SW 1271 (cell line): Measurements from ENCODE around the gene DPP6.

Experiments
- DNase-seq, 2 experiments: peaks; one replicate each; lab custom pipeline; 2025; lab: John Stamatoyannopoulos, UW

Gene DPP6

DNA sequence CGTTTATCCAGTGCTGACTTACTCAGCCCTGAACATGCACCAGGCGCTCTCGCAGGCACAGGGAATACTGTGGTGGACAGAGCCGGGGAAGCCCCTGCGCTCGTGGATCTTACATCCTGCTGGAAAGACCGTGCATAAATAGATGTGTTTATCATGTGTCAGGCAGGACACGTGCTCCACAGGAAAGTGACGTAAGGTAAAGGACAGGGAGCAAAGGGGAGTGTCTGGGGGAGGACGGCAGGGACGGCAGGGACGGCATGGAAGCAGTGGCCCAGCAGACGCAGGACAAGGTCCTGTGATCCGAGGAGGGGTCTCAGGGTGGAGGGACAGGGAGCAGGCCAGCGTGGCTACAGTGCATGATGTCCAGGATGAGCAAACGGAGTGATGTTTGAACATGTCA lies 540.2 kb downstream of the DPP6 start:
- DNase-seq = no peak

DNA sequence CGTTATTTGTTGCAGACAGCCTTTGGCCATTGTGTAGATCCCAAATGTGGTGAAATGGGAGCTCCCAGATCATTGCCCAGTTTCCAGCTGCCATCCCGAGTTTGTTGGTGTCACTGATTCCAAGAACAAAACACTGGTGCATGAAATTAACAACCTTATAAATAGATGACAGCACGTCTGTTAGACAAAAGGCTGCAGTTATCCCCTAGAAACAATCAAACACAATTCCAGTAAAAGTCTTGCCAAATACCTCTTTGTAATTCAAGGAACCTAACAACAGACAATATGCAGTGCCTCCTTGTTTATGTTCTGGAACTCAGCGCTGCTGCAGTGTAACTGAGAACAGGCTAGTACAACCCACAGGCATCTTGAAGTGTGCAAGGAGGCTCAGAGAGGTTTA lies 546.2 kb downstream of the DPP6 start:
- DNase-seq = no peak

DNA sequence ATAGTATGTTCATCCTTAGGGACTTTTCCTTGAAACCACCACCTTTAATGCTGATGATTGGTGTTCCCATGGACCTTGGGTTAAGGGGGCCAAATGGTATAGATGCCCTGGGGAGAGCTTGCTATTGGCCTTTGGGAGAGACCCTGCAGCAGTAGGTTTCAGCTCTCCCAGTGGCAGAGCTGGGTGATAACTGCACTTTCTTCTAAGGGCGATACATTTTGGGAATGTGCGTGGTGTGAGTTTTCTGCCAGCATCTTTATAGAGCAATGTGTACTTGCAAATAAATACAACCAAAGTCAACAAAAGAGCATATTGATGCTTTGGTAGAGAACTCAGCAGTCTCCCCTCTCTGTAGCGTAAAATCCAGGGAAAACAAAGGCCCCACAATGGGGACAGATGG lies 546.7 kb downstream of the DPP6 start:
- DNase-seq = no peak

DNA sequence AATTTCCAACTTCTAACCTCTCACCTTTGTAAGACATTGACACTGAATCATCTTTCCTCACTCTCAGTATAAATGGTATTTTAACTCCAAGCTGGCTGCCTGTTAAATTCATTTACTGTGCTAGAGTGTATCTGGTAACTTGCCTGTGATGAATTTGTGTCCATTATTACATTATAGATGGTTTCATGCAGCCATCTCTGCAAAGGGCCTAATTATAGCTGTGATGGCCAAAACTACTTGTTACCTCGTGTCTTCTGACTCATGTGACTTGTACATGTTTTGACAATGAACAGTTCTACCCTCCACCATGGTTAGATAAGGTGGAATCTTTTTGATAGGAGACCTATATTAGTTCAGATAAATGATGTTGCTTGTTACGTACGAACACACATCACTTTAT lies 558.7 kb downstream of the DPP6 start:
- DNase-seq = no peak

DNA sequence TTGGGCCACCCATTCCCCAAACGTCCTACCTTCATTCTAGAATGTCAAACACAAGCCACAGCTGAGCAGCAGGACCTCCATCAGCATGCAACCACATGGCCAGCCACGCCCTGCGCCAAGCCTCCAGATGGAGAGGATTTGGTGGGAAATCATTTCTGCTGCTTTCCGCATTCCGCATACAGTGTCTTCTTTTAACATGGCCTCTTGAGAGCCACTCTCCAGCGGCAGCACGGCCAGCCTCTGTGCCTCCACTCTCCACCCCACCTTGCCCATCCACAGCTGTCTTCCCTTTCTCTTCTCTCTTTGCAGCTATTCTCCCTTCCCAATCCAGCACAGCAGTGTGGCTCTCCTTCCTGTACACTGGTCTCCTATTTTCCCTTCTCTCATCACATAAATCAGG lies 561.6 kb downstream of the DPP6 start:
- no peak for DNase-seq

DNA sequence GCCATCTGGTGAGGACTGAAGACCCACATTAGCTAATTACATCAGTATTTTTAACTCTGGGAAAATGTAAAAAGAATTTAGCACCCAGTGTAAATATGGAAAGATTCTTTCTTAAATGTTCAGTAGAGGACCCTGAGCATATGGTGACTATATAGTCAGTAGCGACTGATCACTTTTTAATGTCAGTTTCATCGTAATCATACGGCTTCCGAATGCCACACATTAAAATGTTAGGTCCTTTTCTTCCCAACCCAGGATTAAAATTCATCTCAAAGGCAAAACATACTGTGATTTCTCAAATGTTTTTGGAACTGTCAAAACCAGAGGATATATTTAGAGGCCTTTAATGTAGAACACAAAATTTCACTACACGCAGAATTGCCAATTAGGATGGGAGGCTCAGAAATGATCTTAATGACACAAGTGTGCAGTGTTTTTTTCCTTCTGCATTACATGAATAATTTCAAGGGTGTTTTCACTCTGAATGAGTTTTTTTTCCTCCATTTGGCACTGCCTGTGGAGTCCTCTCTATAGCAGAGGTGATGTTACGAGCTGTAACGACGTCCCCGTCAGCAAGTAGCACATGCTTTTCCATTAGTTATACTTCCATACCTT lies 568.0 kb downstream of the DPP6 start:
- DNase-seq = no peak

DNA sequence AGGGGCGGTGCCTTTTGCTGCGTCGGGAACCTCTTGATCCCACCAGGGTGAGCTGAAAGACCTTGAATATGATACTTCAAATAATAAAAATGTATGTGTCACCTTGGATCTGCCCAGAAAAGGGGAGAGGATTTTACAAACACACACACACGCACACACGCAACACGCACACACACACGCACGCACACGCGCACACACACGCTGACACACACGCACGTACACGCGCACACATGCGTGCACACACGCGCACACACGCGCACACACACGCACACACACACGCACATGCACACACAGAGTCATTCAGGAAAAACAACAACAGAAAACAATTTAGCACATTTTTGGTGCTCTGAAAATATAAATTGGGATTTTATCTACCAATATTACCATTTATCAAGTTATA lies 571.2 kb downstream of the DPP6 start:
- DNase-seq = no peak

DNA sequence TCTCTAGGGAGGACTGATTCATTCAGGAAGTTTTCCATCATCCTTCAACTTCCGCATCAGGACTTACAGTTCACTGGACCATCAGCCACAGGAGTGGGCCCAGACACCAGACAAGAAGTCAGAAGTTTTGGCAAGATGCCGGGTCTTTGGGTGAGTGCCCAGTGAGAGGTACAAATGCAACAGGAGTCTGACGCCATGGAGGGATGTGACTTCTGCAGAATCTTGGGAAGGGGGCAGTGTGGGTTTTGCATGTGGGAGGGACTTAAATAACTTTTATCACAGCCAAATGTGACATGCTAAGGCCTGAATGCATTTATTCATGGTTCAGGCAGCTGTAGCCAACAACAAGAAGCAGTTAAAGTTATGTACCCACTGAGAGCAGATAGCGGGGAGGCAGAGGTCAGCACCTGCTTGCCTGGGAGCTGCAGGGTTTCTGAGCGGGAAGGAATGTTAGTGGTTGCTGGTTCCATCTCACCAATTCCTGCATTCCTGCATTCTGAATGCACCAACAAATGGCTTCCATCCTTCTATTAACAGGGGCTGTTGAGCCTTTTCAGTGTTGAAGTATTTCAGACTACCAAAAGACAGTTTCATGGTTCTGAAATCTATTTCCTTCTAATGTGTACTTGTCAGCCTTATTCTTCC lies 575.6 kb downstream of the DPP6 start:
- no peak for DNase-seq

DNA sequence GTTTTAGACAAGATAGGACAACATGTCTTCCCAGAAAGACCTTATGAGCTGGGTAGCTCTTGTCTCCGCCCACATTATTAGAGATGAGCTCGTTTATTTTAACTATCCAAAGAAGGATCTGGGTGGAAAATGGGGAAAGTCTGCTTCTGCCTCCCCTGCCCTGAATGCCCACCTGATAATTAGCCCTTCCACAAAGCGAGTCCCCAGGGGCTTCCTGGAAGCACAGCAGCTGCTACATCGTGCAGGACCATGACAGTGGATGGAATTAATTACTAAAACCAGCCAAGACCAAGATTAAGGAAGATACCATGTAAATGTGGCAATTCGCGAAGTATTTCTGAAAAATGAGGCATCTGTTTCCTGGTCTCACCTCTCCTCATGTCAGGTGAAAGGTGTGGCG lies 576.4 kb downstream of the DPP6 start:
- no peak for DNase-seq

DNA sequence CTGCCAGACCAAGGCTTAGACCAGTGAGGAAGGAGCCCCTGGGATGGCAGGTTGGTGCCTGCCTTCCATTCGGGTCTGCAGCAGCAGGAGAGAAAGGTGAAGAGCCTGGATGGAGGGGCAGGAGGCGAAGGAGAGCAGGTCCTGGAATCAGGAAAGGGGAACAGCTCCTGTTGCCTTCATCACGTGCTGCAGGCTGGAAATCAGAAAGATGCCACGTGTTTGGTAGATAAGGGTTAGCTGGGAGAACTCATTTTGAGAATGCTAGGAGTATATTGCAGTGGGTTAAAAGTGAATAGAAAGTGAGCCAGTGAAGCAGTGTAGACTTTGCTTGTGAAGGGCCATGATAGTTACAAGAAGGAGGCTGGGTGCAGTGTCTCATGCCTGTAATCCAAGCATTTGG lies 579.0 kb downstream of the DPP6 start:
- no peak for DNase-seq

DNA sequence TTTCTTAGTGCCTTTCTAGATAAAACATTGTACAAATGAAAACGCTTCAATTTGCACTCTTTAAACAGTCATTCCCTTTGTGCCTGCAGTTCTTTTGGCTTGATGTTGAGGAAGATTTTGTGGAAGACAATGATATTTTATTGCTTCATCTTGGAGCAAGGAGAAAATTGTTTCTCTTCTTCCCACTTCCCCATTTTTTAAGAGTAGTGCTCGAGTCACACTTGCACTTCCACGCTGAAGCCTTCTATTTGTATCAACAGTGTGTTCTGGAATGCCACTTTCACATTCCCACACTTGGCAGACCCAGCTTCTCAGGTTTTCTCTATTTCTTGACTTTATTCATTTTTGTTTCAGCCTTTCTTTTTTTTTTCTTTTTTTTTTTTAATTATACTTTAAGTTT lies 581.4 kb downstream of the DPP6 start:
- no peak for DNase-seq

DNA sequence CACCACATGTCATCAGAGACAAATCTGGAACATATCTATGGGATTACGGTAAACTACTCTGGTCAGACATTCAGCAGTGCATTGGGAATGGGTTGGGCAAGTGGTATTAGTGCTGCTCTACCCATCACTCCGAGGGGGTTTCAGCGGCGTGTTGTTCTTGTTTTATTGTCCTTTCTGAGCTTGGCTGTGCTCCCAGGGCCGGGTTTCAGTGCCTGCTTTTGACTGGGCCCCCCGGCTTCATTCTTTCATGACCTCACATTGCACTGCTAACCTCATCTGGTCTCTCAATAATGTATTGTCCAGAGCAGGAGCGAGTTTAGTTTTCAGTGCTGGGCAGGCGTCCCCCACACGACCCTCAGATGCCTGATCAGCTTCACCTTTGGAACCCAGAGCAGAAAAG lies 586.1 kb downstream of the DPP6 start:
- DNase-seq = no peak

DNA sequence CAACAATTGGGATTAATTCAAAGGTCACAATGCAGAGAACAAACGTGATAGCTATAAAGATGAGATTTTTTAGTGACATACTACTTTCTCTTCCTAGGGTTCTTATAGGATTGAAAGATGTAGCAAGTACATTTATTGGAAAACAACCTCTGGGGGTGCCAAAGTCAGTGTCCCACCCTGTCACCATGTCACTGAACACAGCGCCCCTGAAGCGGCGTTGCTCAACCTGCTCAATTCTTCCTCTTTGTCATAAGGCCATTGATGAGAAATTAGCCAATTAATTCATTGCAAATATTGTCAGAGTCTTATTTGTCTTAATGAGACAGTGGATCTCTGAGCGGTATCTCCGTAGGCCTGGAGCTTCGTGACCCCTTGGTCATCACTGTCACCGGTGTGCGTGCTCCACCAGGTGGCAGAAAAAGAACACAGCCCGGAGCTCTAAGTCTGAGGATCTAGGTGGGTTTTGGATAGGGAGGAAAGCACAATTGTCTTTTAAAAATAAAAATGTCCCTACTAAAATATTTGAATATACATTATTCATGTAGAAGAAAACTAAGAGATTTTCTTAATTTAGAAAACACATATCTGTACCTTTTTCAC lies 588.2 kb downstream of the DPP6 start:
- DNase-seq = no peak

DNA sequence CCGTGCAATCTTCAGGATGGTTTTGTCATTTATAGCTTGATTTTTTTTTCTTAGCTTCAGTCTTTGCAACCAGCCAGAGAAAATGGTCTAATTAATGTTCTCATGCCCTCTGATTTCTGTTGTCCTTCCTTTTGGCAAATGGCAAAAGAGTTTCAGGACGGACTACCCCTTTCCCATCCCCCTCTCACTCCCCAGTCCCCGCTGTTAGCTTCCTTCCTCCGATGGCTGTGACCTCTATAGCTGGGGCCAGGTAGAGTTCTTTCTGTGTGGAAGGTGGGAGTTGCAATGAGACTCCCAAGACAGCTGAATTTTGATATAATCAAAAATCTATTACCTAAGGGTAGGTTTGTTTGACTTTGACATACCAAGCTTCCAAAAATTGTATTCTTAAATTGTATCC lies 588.7 kb downstream of the DPP6 start:
- no peak for DNase-seq

DNA sequence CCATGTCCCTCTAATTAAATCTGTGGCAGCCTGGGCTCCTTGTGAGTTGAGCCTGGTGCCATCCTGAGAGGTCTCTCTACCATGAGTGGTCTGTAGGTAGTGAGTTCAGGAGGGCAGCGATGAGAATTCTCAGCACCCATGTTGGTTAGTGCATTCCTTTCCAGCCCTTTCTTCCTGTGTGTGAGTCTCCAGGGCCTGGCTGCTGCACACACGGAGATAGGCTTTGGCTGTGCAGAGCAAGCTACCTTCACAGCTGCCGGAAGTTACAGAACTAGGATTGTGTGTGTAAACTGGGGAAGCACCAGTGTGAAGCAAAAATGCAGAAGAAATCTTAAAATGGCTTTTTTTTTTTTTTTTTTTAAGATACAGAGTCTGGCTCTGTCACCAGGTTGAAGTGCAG lies 592.2 kb downstream of the DPP6 start:
- no peak for DNase-seq

DNA sequence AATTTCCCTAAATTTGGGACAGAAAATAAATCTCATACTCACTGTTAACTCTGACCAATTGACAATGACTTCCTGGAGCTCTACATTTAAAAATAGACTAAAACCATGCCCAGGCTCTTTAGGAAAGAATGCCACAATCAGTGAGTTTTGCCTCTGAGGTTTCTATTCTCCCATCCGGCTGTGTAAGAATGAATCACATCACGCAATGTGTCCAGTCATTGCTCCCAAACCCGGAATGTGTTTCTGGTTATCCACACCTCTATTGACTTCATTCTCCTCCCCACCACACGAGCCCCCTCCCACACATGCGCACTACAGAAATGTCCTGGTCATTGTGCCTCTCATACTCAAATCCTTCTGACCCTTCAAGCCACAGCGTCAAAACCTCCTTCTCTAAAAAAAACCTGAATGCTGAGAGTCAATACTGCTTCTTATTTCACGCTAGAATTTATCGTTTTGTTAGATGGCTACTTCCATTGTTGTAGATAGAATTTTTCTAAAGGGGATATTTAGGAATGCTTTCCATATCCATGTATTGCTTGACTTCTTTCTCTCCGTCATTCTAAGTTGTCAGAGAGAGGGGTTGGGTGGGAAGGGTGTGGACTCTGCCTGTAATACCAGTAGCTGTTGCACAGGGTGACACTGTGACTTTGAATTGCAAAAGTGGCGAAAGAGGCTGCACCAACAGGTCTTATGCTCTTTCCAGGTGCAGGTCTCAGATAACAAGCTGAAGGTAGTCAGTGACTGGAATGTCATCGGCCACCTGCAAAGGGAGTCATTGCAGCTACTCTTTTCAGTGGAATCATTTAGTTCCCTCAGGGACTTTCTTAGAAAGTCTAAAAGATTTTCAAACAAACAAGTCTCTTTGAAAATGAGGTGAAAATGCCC lies 594.2 kb downstream of the DPP6 start:
- no peak for DNase-seq

DNA sequence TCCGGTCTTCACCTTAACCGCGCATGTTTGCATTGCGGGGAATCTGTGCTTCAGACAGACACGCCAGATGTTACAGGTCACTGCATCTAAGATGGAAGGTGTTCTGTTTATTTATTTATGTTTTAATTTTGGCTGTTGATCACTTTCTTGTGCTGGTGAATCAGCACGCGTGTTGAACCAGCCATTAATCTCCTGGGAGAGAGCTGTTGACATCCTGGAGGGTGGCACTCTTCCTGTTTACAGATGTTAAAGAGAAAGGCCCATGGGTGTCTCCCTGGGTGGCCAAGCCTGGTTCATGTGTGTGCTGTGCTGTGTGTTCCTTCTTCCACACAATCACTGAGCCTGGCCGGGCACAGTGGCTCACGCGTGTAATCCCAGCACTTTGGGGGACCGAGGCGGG lies 595.4 kb downstream of the DPP6 start:
- no peak for DNase-seq

DNA sequence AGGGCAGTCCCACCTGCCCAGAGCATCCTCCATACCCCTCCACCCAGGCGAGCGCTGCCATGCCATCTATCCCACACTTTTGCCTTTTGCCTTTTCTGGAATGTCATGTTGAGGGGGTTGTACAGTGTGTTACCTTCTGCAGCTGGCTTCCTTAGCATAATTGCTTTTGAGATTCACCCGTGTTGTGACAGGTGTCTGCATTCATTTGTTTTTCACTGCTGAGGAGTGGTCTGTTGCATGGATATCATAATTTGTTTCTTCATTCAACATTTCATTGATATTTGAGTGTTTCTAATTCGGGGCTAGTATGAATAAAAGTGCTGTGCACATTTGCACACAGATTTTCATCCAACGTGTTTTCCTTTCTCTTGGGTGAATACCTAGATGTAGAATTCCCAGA lies 596.8 kb downstream of the DPP6 start:
- DNase-seq = no peak

DNA sequence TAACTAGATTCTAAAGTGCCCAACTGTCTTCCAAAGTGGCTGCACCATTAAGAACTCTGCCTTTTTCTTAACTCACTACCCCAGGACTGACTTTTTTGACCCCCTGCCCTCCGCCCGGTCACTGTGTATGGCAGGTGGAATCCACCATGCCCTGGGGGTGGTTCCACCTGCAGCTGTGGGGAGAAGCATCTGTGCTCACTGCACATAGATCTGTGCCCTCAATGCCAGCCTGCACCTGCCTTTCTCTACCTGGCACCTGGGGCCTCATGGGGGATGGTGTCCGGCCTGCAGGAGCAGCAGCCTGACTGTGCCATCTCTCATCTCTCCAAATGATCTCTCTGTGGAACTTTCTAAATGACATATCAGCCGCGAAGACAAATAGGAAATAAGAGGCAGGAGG lies 597.2 kb downstream of the DPP6 start:
- DNase-seq = no peak

DNA sequence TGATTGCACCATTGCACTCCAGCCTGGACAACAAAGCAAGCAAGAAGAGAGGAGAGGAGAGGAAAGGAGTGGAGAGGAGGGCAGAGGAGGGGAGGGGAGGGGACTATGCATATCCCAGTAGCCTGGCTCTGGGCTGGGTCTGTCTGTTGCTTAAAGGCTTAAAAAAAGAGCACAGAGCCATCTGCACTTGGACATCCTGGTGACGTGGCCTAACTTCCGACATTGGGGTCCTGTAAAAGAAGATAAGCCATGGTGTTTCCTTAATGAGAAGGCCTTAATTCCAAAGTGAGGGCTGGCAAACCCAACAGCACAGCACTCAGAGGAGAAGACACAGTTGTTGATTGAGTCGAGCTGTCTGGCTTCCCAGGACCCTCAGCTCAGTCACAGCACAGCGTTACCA lies 598.1 kb downstream of the DPP6 start:
- DNase-seq = no peak

DNA sequence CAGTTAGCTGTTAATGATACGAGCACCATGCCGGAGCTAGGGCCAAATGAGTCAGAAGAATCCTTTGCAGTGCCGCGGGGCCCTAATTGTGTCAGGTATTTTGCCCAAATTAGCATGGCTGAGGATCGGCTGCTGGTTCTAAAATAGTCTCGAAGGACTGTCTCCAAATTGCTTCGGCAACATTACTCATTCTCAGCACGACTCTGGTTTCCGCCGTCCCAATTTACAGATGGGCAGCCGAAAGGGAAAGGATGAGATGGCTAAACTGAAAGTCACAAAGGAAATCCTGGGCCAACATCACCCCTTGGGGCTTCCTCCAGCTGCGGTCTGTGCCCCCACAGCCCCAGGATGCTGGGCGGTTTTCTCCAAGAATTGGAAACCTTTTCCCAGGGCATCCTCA lies 599.3 kb downstream of the DPP6 start:
- DNase-seq = no peak

DNA sequence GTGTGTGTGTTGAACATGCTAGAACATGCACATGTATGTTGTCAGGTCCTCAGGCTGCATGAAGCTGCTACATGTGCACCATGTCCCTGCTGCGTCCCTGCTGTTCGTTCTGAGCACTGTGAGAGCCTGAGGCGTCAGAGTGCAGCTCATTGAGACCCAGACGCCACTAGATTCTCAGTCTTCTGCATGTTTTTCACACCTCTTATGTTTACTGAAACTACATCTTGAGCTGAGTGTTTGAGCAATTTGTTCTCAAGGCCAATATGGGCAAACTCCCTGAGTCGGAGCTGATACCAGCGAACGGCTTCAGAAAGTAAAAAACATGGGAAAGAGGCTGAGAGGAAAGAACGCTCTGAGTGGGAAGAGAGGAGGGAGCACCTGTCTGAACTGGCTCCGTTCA lies 600.4 kb downstream of the DPP6 start:
- DNase-seq = no peak

DNA sequence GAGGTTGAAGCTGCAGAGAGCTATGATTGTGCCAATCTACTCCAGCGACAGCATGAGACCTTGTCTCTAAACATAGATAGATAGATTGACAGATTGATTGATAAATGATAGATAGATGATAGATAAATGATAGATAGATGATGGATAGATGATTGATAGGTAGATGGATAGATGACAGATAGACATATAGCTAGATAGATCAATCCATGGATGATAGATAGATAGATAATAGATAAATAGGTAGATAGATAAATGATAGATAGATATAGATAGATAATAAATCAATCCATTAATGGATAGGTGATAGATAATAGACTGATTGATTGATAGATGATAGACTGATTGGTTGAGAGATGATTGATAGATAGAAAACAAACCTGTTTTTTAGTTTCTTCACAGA lies 601.1 kb downstream of the DPP6 start:
- no peak for DNase-seq
